COR-L47 (cell line): ENCODE data around the gene KICS2.
A peak's percentile ranks its signal among the peaks of the same experiment; 100 is the strongest.
"Not testable (repeated sequence)": the region's sequence is repeated elsewhere in the genome, so short reads cannot be mapped to it uniquely, and the experiment has no call there.

ENCODE experiments used
- DNase-seq: peaks from one replicate; lab custom pipeline; 2025; lab: John Stamatoyannopoulos, UW

Gene KICS2

DNA sequence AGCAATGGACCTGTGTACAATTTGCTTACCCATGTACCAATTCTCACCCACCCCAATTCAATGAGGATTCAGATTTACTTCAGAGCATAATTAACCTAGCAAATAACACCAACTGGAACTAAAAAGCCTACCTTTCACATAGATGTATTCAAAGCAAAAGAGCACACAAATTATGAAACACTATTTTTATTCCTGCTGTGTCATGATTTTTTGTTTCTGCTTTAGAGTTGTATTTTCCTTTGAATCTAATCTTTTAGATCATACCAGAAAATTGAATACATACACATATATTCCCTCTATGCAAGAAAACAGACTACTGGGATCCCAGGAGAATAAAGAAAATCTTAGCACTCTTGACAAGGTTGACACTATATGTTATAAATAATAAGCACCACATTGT, 5.9 kb downstream of the KICS2 start:
- DNase-seq, result no peak

DNA sequence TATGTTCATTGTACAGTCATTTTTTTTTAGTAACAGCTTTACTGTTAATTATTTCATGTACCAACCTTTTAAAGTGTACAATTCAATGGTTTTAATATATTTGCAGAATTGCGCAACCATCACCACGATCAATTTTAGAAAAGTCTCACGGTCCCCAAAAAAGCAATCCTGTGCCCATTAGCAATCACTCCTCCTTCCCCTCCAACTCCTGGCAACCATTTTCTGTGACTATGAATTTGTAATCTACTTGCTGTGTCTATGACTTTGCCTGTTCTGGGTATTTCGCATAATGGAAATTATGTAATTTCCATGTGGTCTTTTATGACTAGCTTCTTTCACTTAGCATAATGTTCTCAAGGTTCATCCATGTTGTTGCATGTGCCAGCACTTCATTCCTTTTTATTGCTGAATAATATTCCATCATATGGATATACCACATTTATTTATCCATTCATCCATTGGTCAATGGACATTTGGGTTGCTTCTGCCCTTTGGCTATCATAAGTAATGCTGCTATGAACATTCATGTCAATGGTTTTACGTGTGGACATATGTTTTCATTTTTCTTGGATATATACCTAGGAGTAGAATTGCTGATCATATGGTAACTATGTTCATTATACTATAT, 9.9 kb downstream of the KICS2 start:
- no peak for DNase-seq

DNA sequence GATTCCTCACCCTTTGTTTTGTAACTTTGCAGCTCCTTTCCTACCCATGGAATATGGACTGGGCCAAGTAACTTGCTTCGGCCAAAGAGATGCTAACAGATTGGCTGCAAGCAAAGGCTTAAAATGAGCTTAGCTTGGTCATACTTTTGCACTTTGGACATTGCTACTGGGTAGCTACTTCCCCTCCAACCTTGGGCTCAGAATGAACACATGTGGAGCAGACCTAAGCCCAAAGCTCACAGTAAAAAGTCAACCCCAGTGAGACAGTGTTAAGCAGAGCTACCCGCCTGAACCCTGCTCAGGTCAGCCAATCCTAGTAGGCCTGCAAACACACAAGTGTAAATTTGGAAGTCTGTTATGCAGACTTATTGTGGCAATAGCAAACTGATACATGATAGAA, 14.6 kb downstream of the KICS2 start:
- DNase-seq, result no peak

DNA sequence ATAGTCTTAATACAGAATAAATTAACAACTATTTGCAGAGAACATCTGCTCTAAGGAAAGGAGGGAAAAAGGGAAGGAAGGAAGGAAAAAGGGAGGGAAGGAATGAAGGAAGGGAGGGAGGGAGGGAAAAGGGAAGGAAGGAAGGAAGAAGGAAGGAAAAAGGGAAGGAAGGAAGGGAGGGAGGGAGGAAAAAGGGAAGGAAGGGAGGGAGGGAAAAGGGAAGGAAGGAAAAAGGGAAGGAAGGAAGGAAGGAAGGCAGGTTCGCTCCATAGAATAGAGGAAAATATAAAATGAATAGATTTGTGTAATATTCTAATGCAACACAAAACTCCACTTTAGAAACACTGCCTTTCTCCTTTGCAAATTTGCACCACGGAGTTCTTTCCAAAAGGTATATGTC, 16.6 kb downstream of the KICS2 start:
- DNase-seq, result no peak

DNA sequence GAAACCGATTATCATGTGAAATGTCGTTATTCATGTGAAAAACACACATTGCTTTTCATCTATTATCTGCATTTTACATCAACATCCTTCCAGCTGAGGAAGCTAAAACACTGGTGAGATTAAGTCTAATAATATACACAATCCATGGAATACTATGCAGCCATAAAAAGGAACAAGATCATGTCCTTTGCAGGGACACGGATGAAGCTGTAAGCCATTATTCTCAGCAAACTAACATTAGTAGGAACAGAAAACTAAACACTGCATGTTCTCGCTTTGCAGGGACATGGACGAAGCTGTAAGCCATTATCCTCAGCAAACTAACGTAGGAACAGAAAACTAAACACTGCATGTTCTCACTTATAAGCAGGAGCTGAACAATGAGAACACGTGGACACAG, 18.3 kb downstream of the KICS2 start:
- no peak for DNase-seq

DNA sequence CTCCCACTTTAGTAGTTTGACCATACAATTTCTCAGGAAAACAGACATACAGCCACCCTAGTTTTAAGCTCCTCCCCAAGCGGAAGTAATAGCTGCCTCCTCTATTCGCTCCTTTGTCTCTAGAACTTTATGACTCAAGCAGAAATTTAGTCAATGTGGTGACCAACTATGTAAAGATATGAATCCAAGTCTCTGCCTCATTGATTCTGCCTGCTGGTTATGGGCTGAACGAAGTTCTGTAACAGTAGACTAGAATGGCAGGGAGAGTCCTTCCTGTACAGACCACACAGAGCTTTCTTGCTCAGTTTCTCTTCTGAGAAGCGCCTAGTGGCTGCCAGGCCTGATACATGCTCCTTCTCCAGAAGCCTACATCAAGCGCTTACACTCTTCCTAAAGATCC, 19.1 kb downstream of the KICS2 start:
- no peak for DNase-seq

DNA sequence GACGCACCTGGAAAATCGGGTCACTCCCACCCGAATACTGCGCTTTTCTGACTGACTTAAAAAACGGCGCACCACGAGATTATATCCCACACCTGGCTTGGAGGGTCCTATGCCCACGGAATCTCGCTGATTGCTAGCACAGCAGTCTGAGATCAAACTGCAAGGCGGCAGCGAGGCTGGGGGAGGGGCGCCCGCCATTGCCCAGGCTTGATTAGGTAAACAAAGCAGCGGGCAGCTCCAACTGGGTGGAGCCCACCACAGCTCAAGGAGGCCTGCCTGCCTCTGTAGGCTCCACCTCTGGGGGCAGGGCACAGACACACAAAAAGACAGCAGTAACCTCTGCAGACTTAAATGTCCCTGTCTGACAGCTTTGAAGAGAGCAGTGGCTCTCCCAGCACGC, 26.3 kb downstream of the KICS2 start:
- not testable (repeated sequence) for DNase-seq

DNA sequence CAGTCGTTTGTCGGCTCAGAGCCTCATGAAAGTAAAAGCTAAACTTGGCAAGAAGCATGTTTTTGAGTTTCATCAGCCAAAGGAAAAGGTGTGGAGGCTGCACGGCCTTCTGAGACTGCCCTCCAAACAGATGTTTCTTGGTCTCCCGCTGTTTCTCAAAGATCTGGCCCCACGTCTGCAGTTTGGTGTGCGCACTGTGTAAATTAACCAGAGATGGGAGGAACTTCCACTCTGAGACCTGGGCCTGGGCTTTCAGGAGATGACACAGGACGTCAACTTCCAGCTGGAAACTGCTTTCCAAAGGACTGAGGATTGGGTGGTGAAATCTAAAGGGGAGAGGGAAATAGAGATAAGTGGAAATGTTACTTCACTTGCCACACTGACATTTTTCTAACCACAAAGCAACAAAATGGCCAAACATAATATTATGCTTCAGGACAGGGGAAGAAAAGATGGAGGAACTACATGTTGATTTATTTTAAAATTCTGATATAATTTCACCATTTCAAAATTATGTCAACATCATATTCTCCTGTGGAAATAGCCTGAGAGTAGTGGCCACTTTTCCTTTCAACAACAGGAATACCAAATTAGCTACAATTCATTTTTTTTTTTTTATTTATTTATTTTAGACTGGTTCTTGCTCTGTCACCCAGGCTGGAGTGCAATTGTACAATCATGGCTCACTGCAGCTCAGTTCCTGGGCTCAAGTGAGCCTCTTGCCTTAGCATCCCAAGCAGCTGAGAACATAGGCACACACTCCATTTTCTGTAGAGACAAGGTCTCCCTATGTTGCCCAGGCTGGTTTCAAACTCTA, 27.6 kb downstream of the KICS2 start:
- DNase-seq, result no peak

DNA sequence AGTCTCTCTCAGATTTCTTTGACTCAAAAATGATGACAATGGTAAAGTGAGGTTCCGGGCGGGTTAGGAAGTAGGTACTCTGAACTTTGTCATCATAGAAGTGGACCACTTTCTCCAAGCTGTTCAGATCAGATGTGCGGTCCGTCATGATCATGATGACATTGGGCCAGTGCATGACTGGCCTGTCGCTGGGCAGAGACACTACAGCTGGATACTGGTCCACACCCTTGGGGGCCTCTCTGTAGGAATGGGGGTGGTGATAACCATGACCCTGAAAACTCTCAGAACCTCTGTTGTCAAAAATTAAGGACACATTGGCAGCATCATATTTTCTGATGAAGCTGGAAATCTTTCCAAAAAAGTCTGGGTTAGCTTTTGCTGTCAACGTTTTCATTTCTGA, 28.2 kb downstream of the KICS2 start:
- no peak for DNase-seq

DNA sequence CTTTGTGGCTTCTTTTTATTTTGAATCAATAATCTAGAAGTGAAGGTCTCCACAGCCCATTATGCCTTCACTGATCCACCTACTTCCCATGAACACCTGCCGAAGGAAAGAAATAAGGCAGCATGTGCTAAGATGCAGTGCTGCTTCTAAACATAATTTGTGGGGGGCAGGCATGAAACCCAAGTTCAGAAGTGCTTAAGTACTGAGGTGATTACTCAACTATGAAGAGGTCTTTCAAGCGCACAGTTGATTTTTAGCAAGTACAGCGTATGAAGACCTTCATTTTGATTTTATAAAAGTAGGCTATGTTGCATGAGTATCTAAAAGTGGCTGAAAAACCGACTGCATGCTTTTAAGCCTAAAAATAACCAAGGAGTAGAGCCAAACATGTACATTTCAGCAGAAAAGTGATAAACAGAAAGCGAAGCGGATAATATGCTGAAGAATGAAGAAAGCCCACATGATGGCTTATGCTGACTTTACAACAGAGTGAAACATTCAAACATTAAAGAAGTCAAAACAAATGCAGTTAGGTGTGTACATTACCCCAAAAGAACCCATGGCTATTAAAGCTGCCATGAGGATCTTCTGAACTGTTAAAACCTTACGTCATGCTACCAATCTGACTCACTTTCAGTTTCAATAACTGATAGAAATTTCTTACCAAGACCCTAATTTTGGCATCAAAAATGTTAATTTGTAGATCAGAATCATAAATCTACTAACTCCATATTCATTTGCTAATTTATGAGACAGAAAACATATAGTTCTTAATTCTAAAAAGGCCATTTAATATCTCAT, 29.3 kb downstream of the KICS2 start:
- DNase-seq, result no peak

DNA sequence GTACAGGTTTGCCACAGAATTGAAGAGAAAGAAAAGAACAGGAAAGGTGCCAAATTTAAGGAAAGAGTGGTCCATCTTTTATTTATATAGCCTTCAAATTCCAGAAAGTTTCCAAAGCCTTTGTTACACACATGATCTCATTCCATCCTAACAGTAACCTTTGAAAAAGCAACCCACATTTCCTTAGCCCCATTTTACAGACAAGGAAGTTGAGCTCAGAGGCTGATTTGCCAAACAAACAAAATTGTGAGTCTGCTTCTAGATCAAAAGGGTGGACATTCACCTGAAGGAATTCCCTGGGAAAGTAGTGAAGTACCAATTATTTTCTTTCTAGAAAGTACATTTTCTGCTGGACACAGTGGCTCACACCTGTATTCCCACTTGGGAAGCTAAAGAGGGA, 32.0 kb downstream of the KICS2 start:
- no peak for DNase-seq

DNA sequence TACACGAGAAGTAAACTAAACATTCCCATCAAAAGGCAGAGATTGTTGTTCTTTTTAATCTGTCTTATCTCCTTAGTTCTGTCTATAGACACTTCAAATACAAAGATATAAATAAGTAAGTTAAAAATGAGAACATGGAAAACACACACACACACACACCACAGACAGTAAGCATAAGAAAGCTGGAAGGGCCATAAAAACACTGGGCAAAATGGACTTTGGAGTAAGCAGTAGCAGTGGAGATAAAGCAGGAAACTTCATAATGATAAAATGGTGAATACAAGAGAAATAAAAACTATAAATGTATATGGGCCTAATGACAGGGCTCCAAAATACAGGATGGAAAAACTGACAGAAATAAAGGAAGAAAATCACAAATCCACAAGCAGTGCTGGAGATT, 32.6 kb downstream of the KICS2 start:
- DNase-seq, result no peak

DNA sequence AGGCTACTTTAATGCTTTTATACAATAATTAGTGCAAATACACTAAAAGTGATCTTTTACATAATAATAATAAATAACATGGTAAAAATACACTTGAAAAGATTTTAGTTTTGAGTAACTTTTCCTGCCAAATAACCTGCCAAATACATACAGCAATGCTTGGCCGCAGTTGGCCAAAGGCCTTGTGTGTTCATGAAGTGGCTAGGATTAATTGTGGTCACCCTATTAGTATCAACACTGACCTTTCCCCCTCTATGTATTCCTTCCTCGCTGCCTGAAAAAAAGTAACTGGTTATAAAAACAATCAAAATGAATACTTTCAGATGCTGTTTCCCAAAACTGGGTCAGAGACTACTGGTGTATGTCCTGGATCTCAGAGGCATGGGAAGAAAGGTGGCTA, 34.3 kb downstream of the KICS2 start:
- DNase-seq, result no peak

DNA sequence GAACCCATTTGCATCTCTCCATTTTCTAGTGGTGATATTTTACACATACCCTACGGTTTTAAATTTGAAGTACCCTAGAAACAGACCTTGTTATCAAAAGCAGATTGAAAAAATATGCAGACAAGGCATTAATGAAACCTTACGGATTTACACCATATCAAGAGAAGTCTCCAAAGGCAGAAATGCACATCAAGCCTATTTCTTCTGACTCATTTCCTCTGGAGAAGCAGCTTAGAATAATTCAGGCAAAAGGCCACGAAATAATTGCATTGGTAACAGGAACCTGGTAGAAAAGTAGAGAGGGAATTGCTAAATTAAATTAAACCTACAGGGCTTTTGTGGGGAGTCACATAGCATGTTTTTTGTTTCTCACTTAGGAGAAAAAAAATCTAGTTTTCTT, 34.7 kb downstream of the KICS2 start:
- DNase-seq, result no peak

DNA sequence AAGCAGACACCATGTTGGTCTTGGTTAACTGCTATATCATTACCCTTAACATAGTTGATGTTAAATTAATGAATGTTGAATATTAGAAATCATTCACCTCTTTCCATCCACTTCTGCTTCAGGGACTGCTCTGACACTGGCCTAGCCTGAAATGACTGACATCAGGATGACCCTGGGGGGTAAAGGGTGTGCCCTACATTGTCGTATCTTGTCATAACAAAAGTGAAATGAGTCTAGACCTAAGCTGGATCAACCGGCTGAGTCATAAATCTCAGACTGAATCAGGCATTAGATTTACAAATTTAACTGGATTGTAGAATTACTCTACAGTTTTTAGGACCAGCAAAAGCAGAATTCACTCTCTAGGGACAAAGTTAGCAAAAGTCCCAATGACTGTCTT, 35.3 kb downstream of the KICS2 start:
- DNase-seq, result no peak

DNA sequence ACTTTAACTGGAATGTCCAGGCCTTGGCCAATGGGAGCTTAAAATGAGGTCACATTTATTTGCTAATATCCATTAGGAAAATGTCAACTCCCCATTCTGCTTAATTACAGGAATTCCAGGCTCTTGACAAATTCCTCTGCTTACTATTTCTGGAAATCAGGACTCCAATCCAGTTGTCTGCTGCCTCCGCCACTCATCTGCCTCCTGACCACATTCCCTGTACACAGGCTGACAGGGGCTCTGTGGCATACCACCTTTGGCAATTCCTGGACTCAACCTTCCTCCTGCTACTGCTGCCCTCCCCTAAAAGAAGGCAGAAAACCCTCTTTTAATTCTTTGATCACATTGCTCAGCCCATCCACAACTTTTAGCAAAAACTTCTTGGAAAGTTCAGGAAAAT, 37.9 kb downstream of the KICS2 start:
- DNase-seq, result no peak

DNA sequence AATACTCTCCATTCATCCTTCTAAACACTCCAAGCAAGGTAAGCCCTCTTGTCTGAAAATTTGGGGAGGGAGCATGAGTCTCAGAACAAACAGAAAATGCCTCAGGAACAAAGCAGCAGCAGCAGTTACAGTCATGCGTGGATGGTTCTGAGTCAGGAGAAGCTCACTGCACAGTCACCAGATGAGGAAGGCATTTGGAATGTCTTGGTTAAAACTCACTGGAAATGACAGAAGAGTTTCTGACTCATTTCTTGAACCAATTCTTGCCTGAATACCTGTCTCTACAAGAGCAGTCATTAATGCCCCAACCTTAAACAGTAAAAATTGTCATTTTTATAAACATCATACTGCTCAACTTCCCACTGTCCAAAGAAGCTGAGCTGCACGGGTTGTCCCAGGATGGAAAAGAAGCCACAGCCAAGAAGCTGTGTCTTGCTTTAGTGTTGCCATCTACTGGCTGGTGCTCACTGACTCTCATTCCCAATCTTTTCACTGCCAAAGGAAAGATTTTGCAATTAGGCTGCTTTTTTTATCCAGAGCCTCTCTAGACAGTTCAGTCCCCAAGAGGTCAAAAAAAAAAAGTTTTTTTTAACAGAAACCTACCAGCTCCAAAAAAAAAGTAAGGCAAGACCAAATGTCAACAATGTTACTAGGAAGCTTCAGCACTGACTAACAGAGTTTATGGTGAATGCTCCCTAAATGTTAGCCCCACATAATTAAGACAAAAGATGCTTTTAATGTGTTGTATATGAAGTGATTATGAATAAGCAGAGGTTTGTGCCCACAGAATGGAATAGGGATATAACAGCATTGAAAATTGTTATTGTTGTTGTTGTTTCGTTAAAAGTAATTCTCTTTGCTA, 40.4 kb downstream of the KICS2 start:
- DNase-seq, result peak; percentile 24

DNA sequence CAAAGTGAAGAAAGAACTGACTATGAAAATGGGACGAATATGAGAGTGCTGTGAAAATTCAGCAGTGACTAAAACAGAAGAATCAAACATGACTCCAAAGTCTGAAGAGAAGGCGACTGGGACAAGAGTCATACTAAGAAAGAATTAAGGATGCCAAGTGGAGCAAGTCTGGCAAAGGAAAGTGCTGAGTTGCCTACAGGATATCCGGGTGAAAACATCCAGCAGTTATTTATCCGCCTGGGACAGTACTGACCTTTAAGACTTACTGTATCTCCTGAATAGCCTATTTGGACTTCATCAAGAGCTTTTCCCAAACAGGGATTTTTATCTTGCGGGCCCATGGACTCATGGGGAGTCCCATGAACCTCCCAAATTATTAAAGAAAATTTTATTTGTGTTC, 41.1 kb downstream of the KICS2 start:
- DNase-seq, result no peak

DNA sequence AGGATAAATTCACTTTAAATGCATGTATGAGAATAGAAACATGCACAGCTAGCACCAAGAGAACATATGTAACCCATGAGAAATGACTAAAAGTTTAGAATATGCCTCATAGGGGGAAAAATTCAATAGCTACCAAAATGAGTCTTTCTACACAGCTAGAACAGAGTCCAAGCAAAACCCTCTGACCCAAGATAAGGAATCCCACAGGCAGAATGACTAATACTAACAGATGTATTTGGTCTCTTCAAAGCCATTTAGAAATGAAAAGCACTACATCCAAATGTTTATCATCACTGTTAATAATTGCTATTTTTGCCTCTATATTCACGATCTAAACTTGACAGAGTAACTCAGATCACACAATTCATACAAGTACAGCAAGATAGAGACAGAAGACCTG, 44.0 kb downstream of the KICS2 start:
- no peak for DNase-seq

DNA sequence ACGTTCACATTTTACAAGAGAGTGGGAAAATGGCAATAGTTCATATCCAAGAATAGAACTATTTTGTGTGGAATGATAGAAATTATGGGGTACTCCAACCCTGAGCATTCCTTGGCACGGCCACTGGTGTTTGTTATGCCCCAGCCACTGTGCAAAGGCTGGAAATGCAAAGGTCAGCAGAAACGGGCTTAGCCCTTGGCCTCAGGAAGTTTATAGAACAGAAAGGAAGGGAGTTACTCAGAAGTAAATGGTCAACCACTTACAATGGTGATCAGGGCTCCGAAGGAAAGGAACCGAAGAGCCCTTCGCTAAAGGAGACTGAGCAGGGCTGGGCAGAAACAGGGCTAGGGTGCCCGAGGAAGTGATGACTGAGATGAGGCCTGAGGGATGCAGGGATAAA, 45.1 kb downstream of the KICS2 start:
- DNase-seq, result no peak

DNA sequence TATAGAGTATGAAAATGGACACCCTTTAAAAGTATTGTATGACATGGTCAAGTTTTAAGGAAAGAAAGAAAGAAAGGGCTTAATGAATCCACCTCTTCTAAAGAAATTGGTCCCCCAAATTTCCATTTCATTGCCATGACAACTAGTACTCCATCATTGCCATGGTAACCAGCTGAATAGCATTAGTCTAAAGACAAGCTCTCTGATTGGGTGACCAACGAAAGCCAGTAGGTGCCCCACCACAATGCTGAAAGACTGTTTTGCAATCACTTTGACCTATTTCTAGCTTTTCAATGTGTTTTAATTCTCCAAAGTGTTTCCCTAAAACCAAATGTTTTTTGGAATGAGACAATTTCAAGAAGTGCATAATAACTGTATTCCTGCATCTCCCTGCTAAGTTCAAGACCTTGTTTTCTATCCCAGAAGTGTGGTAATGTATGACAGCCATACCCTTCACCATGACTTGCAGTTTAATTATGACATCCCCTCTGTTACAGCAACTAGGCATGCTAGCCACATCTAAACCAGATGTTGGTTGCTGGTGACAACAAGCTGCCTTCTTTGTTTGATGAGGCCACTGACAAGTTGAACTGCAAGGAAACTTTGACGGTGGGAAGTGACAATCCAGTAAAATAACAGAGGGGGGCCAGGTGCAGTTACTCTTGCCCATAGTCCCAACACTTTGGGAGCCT, 46.7 kb downstream of the KICS2 start:
- no peak for DNase-seq

DNA sequence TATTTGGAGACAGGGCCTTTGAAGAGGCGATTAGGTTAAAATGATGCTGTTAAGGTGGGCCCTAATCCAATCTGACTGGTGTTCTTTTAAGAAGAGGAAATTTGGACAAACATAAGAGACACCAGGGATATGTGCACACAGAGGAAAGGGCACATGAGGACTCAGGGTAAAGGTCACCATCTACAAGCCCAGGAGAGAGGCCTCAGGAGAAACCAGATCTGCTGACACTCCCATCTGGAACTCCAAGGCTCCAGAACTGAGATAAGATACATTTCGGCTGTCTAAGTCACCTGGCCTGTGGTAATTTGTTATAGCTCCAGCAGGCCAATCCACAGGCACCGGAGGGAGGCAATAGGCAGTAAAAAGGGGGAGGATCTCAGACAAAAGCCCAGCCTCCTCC, 48.6 kb downstream of the KICS2 start:
- no peak for DNase-seq
